NK-92 (cell line): Measurements from ENCODE around the gene CGREF1.

Experiments
- DNase-seq: peaks from one replicate; lab custom pipeline; 2025; ENCODE audit not compliant: unreplicated experiment; lab: John Stamatoyannopoulos, UW

The CGREF1 gene

DNA sequence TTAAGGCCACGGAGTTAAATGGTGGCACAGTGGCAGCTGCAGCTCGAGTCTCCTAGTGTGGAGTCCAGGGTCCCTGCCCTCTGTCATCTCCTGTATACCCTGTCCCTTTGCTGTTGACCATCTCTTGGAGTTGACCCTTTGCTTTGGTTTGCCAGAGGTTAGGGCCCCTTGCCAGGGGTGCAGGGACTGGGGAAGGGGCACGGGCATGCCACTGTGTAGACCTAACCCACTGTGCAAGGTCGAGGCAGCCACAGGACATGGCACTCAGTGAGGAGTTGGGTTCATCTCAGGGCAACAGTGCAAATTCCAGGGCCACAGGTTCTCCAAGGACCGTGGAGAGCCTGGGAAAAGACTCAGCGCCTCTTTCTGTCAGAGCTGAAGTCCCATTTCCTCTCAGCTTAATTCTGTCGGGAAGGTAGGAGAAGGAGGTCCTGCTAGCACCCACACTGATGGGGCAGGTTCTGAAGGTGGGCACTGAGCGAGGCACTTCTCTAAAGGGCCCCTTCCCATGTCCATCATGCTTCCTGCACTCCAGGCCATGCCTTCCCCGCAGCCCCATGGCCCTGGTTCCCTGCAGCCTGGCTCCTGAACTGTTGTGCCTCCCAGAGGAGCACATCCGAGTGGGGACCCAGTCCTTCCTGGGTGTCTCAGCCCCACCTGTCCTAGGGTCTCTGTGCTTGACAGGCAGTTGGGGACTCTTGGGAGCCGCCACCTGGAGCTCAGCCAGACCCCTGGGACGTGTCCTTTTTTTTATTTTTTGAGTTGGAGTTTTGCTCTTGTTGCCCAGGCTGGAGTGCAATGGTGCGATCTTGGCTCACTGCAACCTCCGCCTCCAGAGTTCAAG lies 29.6 kb downstream of the CGREF1 start:
- no peak for DNase-seq

DNA sequence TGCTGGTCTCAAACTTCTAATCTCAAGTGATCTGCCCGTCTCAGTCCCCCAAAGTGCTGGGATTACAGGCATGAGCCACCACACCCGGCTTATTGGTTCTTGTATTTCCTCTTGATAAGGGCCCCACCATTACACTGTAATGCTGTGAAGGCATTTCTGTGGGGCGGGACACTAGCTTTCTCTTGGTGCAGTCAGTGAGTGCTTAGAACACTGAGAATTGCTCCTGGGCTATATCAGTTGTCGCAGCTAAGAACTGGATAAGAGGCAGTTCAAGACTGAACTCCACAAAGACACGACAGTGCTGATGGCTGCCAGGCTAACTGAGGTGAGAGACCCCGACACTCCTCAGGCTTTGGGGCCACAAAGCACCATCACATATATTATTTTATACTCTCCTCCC lies 30.3 kb downstream of the CGREF1 start:
- no peak for DNase-seq

DNA sequence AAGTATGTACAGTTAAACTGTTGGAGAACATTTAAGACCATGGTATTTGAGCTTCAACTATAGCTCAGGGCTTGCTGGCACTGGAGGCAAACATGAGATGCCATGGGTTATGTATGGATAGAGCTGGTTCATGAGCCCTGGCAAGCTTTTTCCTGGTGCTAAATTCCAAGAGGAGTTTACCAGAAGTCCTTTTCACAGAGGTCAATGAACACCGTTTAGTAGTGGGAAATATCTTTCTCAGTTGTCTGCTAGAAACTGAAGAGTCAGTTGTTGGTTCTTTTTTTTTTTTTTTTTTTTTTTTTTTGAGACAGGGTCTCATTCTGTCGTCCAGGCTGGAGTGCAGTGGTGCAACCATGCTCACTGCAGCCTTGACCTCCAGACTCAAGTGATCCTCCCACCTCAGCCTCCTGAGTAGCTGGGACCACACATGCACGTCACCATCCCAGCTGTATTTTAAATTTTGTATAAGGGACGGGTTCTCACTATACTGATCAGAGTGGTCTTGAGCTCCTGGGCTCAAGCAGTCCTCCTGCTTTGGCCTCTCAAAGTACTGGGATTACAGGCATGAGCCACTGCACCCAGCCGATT lies 31.0 kb downstream of the CGREF1 start:
- DNase-seq, result no peak

DNA sequence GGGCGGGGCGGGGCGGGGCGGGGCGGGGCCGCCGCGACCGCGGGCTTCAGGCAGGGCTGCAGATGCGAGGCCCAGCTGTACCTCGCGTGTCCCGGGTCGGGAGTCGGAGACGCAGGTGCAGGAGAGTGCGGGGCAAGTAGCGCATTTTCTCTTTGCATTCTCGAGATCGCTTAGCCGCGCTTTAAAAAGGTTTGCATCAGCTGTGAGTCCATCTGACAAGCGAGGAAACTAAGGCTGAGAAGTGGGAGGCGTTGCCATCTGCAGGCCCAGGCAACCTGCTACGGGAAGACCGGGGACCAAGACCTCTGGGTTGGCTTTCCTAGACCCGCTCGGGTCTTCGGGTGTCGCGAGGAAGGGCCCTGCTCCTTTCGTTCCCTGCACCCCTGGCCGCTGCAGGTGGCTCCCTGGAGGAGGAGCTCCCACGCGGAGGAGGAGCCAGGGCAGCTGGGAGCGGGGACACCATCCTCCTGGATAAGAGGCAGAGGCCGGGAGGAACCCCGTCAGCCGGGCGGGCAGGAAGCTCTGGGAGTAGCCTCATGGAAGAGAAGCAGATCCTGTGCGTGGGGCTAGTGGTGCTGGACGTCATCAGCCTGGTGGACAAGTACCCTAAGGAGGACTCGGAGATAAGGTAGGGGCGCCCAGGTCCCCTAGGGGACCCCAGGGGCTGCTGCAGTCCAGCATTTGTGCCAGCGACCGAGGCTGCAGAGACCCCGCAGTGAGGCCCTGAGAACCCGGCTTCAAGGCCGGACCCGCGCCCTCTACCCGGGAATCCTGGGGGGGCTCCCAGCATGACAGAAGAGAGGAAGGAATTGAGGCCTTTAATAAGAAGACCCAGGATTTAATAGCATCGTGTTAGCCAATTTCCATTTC lies 32.0 kb downstream of the CGREF1 start, which contains the start of gene KHK:
Gene KHK, plus strand, starts transcription at position 49 of the 870 bp plus-strand sequence. Its CDS starts 488 bp downstream, at position 537.
- no peak for DNase-seq

GRCh38 chr2:27086090-27086723 lies 32.7 kb downstream of the CGREF1 start:
- DNase-seq, result peak; percentile 75

GRCh38 chr2:27085673-27086089 lies 33.2 kb downstream of the CGREF1 start:
- DNase-seq, result no peak

DNA sequence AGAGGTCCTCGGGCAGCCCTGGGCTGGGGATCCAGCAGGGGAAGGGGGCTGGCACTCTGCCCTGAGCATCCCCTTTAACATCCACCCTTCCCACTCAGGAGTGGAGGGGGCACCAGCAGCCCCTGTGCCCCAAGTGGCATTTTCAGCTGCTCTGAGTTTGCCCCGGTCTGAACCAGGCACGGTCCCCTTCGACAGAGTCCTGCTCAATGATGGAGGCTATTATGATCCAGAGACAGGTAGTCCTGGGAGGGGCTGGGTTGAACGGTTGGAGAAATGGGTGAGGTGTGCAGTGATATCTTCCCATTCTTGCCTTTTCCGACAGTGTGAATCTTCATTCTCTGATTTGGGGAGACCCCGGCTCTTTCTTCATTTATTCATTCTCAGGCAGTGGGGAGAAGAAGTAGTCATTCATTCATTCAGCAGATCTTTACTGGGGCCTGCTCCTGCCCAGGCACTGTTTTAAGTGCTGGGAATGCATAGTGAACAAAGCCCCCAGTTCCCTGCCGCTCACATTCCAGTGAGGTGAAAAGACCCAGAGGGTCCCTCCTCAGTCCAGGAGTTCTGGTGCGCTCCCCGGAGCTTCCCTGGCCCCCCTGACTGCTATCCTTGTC lies 33.8 kb downstream of the CGREF1 start:
- DNase-seq, result no peak

GRCh38 chr2:27084297-27085061 lies 34.4 kb downstream of the CGREF1 start:
- no peak for DNase-seq

GRCh38 chr2:27083410-27084296 lies 35.3 kb downstream of the CGREF1 start:
- no peak for DNase-seq

GRCh38 chr2:27082773-27083409 lies 36.0 kb downstream of the CGREF1 start:
- DNase-seq, result no peak

DNA sequence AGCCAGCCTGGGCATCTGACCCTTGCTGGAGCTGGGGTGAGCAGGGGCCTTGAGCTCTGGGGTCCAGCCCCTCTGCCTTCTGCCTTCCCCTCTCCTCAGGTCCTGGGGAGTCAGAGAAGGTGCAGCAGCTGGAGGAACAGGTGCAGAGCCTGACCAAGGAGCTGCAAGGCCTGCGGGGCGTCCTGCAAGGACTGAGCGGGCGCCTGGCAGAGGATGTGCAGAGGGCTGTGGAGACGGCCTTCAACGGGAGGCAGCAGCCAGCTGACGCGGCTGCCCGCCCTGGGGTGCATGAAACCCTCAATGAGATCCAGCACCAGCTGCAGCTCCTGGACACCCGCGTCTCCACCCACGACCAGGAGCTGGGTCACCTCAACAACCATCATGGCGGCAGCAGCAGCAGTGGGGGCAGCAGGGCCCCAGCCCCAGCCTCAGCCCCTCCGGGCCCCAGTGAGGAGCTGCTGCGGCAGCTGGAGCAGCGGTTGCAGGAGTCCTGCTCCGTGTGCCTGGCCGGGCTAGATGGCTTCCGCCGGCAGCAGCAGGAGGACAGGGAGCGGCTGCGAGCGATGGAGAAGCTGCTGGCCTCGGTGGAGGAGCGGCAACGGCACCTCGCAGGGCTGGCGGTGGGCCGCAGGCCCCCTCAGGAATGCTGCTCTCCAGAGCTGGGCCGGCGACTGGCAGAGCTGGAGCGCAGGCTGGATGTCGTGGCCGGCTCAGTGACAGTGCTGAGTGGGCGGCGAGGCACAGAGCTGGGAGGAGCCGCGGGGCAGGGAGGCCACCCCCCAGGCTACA lies 36.8 kb downstream of the CGREF1 start:
- DNase-seq, result no peak

DNA sequence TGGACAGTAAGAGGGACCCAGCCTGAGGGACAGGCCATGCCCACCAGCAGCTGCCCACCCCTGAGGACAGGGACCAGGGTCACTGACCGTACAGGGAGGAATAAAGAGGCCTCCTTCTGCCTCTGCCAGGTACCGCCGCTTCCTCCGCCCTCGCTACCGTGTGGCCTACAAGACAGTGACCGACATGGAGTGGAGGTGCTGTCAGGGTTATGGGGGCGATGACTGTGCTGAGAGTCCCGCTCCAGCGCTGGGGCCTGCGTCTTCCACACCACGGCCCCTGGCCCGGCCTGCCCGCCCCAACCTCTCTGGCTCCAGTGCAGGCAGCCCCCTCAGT lies 38.4 kb downstream of the CGREF1 start:
- DNase-seq, result no peak

DNA sequence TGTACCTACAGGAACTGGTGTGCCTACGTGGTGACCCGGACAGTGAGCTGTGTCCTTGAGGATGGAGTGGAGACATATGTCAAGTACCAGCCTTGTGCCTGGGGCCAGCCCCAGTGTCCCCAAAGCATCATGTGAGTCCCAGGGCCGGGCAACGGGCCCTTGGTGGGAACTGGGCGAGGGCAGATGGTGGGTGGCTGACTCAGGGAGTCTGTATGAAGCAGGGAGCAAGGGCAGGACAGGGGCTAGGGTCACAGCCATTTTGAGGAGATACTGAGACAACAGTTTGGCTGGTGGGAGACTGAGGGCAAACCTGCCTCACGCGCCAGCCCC lies 38.8 kb downstream of the CGREF1 start:
- no peak for DNase-seq

GRCh38 chr2:27079233-27080139 lies 39.4 kb downstream of the CGREF1 start:
- no peak for DNase-seq

- no peak for DNase-seq
These were observed 40.4 kb downstream of the CGREF1 start, which contains the start of gene EMILIN1 for GRCh38 chr2:27078267-27079194. TSS of gene EMILIN1 (plus strand) at chr2:27078615. CDS start at chr2:27079066, 451 bp downstream.

GRCh38 chr2:27077231-27077630 lies 41.7 kb downstream of the CGREF1 start:
- no peak for DNase-seq
